Endothelial cell of umbilical vein (primary cell): ENCODE results near the gene BLACAT1.

Source experiments
- CTCF ChIP-seq, 2 donors: IDR thresholded peaks; 1 replicate in 1 of 2; 2 replicates in 1 of 2; pipeline ENCODE4 v1.5.1; 2011; ENCODE audit warnings: low read length in 2 of 2, mild to moderate bottlenecking in 2 of 2, moderate library complexity in 2 of 2, control low read depth in 1 of 2, inconsistent platforms in 1 of 2, low read depth in 1 of 2; ENCODE audit not compliant: insufficient read depth in 1 of 2; ENCODE audit errors: extremely low read depth in 1 of 2
- EZH2 ChIP-seq: IDR thresholded peaks from 2 replicates; pipeline ENCODE4 v1.6.1; 2012; ENCODE audit warnings: borderline replicate concordance, low read depth, mild to moderate bottlenecking, moderate library complexity, low read length, inconsistent platforms; ENCODE audit not compliant: severe bottlenecking
- FOS ChIP-seq: IDR thresholded peaks from 2 replicates; pipeline ENCODE4 v1.6.1; 2011; ENCODE audit warnings: mild to moderate bottlenecking, low read length, moderate library complexity, borderline replicate concordance; ENCODE audit not compliant: insufficient read depth
- POLR2A ChIP-seq: IDR thresholded peaks from 2 replicates; pipeline ENCODE4 v1.6.1; 2012; ENCODE audit warnings: low read depth, mild to moderate bottlenecking, control low read depth, low read length
- POLR2AphosphoS5 ChIP-seq: IDR thresholded peaks from 2 replicates; pipeline ENCODE4 v1.6.1; 2012; ENCODE audit warnings: low read depth, mild to moderate bottlenecking, control low read depth, low read length, moderate library complexity; ENCODE audit not compliant: insufficient read depth

GRCh38 chr1:205493241-205494085 lies 37.6 kb upstream of the BLACAT1 start:
- TF ChIP-seq POLR2A = no peak
- no peak for TF ChIP-seq POLR2AphosphoS5
- no peak for TF ChIP-seq CTCF (IDR thresholded peaks at IDR 0.05; ENCODE audit: extremely low read depth in 1 of 2, insufficient read depth in 1 of 2, low read depth in 1 of 2, low read length in 2 of 2)
- TF ChIP-seq EZH2 = no peak
- no peak for TF ChIP-seq FOS
